ENCODE data around the gene SLC29A4. TPM values are rescaled to one million over a fixed set of nuclear protein-coding genes. Genes with fewer than 3 reads are reported as not detected.
"Not testable (repeated sequence)": the region's sequence is repeated elsewhere in the genome, so short reads cannot be mapped to it uniquely, and the experiment has no call there.

SLC29A4 gene
- total RNA-seq, 2 experiments from 2014 or later: 0.45 to 0.88 TPM

- no peaks in the 10 kb centered on the region for H3K9me3 Mint-ChIP-seq
- H3K27ac Mint-ChIP-seq: no peak overlapping the region
- POLR2A ChIA-PET: no interaction called here
These were observed 17.2 kb upstream of the SLC29A4 start for GRCh38 chr7:5265320-5266190.

GRCh38 chr7:5266191-5267028 is 16.3 kb upstream of the SLC29A4 start:
- no peaks in the 10 kb centered on the region for H3K9me3 Mint-ChIP-seq
- DNase-seq: no peak
- no peak overlapping the region for H3K4me3 Mint-ChIP-seq
- H3K36me3 Mint-ChIP-seq (ENCODE audit: low read depth): no peaks in the 10 kb centered on the region
- H3K27me3 Mint-ChIP-seq: peaks cover 3% of the 10 kb centered on the region
- no peaks in the 10 kb centered on the region for H3K4me1 Mint-ChIP-seq
- H3K27ac Mint-ChIP-seq: no peak overlapping the region
- ChIA-PET POLR2A (no interaction called here), CTCF (no interaction called here)

More at GRCh38 chr7:5265320-5266190, 17.2 kb upstream of the SLC29A4 start:
- CTCF ChIA-PET: no interaction called here
- Mint-ChIP-seq H3K27me3 (peaks cover 3% of the 10 kb centered on the region), H3K4me3 (no peak overlapping the region), H3K36me3 (ENCODE audit: low read depth) (no peaks in the 10 kb centered on the region), H3K4me1 (no peaks in the 10 kb centered on the region)
- no peak for DNase-seq

- H3K27ac Mint-ChIP-seq; H3K27me3 Mint-ChIP-seq; H3K9me3 Mint-ChIP-seq; H3K36me3 Mint-ChIP-seq (ENCODE audit: low read depth); POLR2A ChIA-PET; DNase-seq; H3K4me3 Mint-ChIP-seq; CTCF ChIA-PET; H3K4me1 Mint-ChIP-seq: not testable (repeated sequence)
These were observed 14.9 kb upstream of the SLC29A4 start for GRCh38 chr7:5267829-5268228.

- DNase-seq; H3K36me3 Mint-ChIP-seq (ENCODE audit: low read depth); H3K27me3 Mint-ChIP-seq; CTCF ChIA-PET; H3K4me3 Mint-ChIP-seq; POLR2A ChIA-PET; H3K9me3 Mint-ChIP-seq; H3K27ac Mint-ChIP-seq; H3K4me1 Mint-ChIP-seq: not testable (repeated sequence)
These were observed 12.6 kb upstream of the SLC29A4 start for GRCh38 chr7:5269992-5270657.

DNA sequence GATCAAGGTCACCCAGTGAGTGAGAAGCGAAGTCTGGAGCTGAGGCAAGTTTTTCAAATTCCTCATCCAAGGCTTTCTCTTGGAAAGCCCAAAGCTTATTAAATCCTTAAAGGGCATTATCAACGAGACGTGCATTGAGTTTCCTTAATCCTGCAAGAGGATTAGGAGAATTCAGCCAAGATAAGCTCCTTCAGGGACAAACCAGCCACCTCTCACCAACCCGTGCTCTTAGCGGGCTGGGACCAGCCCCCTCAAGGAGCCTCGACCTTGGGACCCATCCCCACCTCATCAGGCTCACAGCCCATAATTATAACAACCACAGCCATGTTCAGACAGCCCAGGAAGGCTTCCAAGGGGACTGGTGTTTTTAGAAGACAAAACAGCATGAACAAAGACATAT is 12.0 kb upstream of the SLC29A4 start:
- ChIA-PET POLR2A (no interaction called here), CTCF (no interaction called here)
- H3K4me1 Mint-ChIP-seq: no peaks in the 10 kb centered on the region
- no peaks in the 10 kb centered on the region for H3K36me3 Mint-ChIP-seq (ENCODE audit: low read depth)
- DNase-seq: no peak
- no peak overlapping the region for H3K27ac Mint-ChIP-seq
- peaks cover under 1% of the 10 kb centered on the region for H3K27me3 Mint-ChIP-seq
- no peaks in the 10 kb centered on the region for H3K9me3 Mint-ChIP-seq
- H3K4me3 Mint-ChIP-seq: no peak overlapping the region

- H3K4me3 Mint-ChIP-seq; H3K9me3 Mint-ChIP-seq; DNase-seq; CTCF ChIA-PET; H3K27ac Mint-ChIP-seq; H3K27me3 Mint-ChIP-seq; H3K36me3 Mint-ChIP-seq (ENCODE audit: low read depth); POLR2A ChIA-PET; H3K4me1 Mint-ChIP-seq: not testable (repeated sequence)
These were observed 8.8 kb upstream of the SLC29A4 start for GRCh38 chr7:5273831-5274405.

DNA sequence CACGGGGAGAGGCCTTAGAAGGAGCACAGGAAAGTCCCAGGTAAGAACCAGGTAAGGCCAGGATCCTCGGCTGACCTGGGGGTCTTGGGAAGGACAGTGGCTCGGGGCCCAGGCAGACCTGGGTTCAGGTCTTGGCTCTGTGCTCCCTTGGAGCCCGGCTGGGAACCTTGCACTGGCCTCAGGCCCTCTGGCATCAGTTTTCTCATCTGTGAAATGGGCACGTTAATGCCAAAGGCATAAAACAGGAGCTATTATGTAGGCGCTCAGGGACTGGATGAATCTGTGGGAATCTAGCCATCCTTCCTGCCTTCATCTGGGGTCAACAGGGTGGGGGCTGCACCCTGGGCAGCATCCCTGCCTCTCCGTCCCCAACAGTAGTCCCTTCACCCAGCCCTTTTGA is 8.3 kb upstream of the SLC29A4 start:
- H3K4me1 Mint-ChIP-seq: no peaks in the 10 kb centered on the region
- H3K4me3 Mint-ChIP-seq: no peak overlapping the region
- ChIA-PET POLR2A (no interaction called here), CTCF (no interaction called here)
- no peaks in the 10 kb centered on the region for H3K36me3 Mint-ChIP-seq (ENCODE audit: low read depth)
- no peak for DNase-seq
- H3K9me3 Mint-ChIP-seq: no peaks in the 10 kb centered on the region
- H3K27ac Mint-ChIP-seq: no peak overlapping the region
- no peaks in the 10 kb centered on the region for H3K27me3 Mint-ChIP-seq

DNA sequence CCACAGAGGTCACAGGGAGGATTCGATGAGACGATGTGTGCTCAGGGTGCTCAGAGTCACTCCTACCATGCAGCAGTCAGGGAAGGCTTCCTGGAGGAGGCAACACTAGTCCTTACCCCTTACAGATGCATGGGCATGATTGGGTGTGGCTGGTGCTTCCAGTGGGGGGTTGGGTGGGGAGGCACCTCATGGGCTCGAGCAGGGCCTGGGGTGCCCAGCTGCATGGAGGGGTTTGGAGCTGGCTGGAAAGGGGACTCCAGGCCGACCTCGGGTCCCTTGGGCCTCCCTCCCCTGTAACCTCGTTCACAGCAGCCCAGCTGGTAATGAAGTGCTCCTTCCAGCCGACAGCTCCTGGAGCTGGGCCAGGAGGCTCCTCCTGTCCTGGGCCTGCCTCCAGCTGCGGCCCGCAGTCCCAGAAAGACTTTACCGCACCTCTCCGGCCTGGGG is 7.7 kb upstream of the SLC29A4 start:
- H3K4me1 Mint-ChIP-seq; H3K9me3 Mint-ChIP-seq; H3K4me3 Mint-ChIP-seq; H3K27ac Mint-ChIP-seq; CTCF ChIA-PET; H3K36me3 Mint-ChIP-seq (ENCODE audit: low read depth); POLR2A ChIA-PET; H3K27me3 Mint-ChIP-seq; DNase-seq: not testable (repeated sequence)

GRCh38 chr7:5275510-5275909 is 7.2 kb upstream of the SLC29A4 start:
- H3K4me3 Mint-ChIP-seq; POLR2A ChIA-PET; H3K36me3 Mint-ChIP-seq (ENCODE audit: low read depth); H3K27ac Mint-ChIP-seq; DNase-seq; H3K27me3 Mint-ChIP-seq; H3K9me3 Mint-ChIP-seq; CTCF ChIA-PET; H3K4me1 Mint-ChIP-seq: not testable (repeated sequence)

- H3K27me3 Mint-ChIP-seq; DNase-seq; H3K9me3 Mint-ChIP-seq; H3K27ac Mint-ChIP-seq; H3K36me3 Mint-ChIP-seq (ENCODE audit: low read depth); H3K4me1 Mint-ChIP-seq; H3K4me3 Mint-ChIP-seq; POLR2A ChIA-PET: not testable (repeated sequence)
- CTCF ChIA-PET: interaction anchor here (0.7 kb wide), 1 partner anchor 402 kb away, joined by 5 read pairs; no protein-coding TSS in a partner anchor
These were observed 6.6 kb upstream of the SLC29A4 start for GRCh38 chr7:5276123-5276522.

DNA sequence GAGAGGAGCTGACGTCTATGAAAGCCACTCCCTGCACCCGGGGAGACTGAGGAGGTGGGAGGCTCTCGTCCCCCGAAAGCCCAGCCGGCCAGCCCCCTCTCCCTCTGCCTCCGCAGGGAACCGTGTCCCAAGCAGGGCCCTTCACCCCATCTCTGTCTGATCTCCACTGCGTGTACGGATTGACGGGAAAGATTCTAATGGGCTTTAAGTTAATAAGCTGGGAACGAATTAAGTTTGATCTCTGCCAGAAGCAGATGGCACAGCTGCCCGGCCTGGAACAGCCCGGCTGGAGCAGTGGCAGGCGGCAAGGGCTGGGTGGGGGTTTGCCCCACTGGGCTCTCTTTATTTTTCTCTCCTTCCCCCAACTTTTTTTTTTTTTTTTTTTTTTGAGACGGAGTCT is 6.1 kb upstream of the SLC29A4 start:
- POLR2A ChIA-PET: no interaction called here
- DNase-seq: no peak
- Mint-ChIP-seq H3K4me3 (no peak overlapping the region), H3K36me3 (ENCODE audit: low read depth) (no peaks in the 10 kb centered on the region), H3K27ac (no peak overlapping the region), H3K9me3 (no peaks in the 10 kb centered on the region), H3K27me3 (peaks cover 3% of the 10 kb centered on the region), H3K4me1 (no peaks in the 10 kb centered on the region)
- CTCF ChIA-PET: interaction anchor here (0.7 kb wide), 1 partner anchor 402 kb away, joined by 5 read pairs; no protein-coding TSS in a partner anchor

DNA sequence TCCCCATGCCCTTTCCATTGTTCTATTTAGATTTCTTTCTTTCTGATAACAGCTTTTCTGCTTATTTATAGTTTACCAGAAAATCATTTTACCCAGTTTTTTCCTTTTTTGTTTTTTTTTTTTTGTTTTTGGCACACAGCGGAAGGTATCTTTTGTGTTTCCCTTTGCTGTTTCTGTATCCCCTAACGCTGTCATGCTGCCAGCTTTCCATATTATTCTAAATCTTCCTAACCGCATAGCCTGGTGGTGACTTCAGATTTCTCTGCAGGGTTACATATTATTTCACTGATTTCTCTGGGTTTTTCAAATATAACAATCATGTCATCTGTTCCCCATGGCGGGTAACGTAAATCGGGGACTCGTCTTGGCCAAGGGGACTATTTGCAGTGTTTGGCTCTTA is 4.0 kb upstream of the SLC29A4 start:
- POLR2A ChIA-PET: no interaction called here
- Mint-ChIP-seq H3K4me3 (no peak overlapping the region), H3K27me3 (peaks cover 3% of the 10 kb centered on the region), H3K27ac (no peak overlapping the region), H3K9me3 (no peaks in the 10 kb centered on the region), H3K36me3 (ENCODE audit: low read depth) (no peaks in the 10 kb centered on the region), H3K4me1 (no peaks in the 10 kb centered on the region)
- no peak for DNase-seq
- CTCF ChIA-PET: interaction anchor here (0.9 kb wide), 1 partner anchor 305 kb away, joined by 3 read pairs; no protein-coding TSS in a partner anchor

DNA sequence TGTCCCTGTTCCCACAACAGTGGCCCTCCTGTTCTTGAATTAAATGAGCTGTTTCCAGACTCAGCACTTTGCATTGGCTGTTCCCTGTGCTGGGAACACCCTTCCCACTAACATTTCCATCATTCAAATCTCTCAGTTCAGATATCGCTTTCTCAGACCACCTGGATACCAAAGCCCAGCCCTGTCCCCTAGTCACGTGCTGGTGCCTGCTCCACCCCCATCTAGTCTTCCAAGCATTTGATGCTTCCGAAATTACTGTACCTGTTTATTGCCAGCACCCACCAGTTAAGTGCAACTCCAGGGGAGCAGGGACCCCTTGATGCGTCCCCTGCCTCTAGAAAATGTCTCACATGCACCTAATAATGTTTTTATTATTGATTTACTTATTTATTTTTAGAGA is 3.0 kb upstream of the SLC29A4 start:
- ChIA-PET POLR2A (no interaction called here), CTCF (no interaction called here)
- Mint-ChIP-seq H3K4me3 (no peak overlapping the region), H3K9me3 (no peaks in the 10 kb centered on the region), H3K27ac (no peak overlapping the region), H3K4me1 (no peaks in the 10 kb centered on the region), H3K36me3 (ENCODE audit: low read depth) (no peaks in the 10 kb centered on the region), H3K27me3 (peaks cover 6% of the 10 kb centered on the region)
- no peak for DNase-seq

Data from activated CD4-positive, alpha-beta memory T cell treated with anti-CD3 and anti-CD28 coated beads, Interleukin-2, amount 10 ng/mL, durations not matched to agents 7 days and 5 days (primary cell).